Parathyroid adenoma (tissue), 2 donors: Measurements from ENCODE around the gene RAC3.

Source experiments
- H2AFZ ChIP-seq: fragments of 300-600 bp; sonication (generic); one replicate; pipeline ENCODE4 v1.7.0; 2017; ENCODE audit warnings: antibody characterized with exemption, mild to moderate bottlenecking
- H3K27ac ChIP-seq: fragments of 300-600 bp; sonication (generic); one replicate; pipeline ENCODE4 v1.7.0; 2017
- H3K27me3 ChIP-seq: fragments of 300-600 bp; sonication (generic); one replicate; pipeline ENCODE4 v1.7.0; 2017; ENCODE audit warnings: low read length; ENCODE audit not compliant: control insufficient read depth, insufficient read depth
- H3K36me3 ChIP-seq: fragments of 300-600 bp; sonication (generic); one replicate; pipeline ENCODE4 v1.7.0; 2017; ENCODE audit warnings: low read length; ENCODE audit not compliant: control insufficient read depth, insufficient read depth
- H3K4me1 ChIP-seq: fragments of 300-600 bp; sonication (generic); one replicate; pipeline ENCODE4 v1.7.0; 2017; ENCODE audit warnings: control low read depth
- H3K4me2 ChIP-seq: fragments of 300-600 bp; sonication (generic); one replicate; pipeline ENCODE4 v1.7.0; 2017; ENCODE audit warnings: low read length
- H3K4me3 ChIP-seq: fragments of 300-600 bp; sonication (generic); one replicate; pipeline ENCODE4 v1.7.0; 2017; ENCODE audit warnings: low read depth, low read length
- H3K79me2 ChIP-seq: fragments of 300-600 bp; sonication (generic); one replicate; pipeline ENCODE4 v1.7.0; 2017; ENCODE audit warnings: control low read depth
- H3K9ac ChIP-seq: fragments of 300-600 bp; sonication (generic); one replicate; pipeline ENCODE4 v1.7.0; 2017; ENCODE audit warnings: mild to moderate bottlenecking
- H3K9me3 ChIP-seq: fragments of 300-600 bp; sonication (generic); one replicate; pipeline ENCODE4 v1.7.0; 2017; ENCODE audit warnings: low read length; ENCODE audit not compliant: control insufficient read depth
- CTCF ChIP-seq: fragments of 300-600 bp; sonication (generic); IDR thresholded peaks from one replicate; pipeline ENCODE4 v1.7.0; 2017; ENCODE audit warnings: antibody characterized with exemption, mild to moderate bottlenecking
- donor health status: primary hyperparathyroidism.

RAC3 gene

GRCh38 chr17:81992306-81993102 lies 39.0 kb upstream of the RAC3 start:
- no peaks in the 10 kb centered on the region for H3K36me3 ChIP-seq
- H3K27me3 ChIP-seq = no peaks in the 10 kb centered on the region
- no peak for TF ChIP-seq CTCF
- H3K9me3 ChIP-seq = no peaks in the 10 kb centered on the region
- H3K4me1 ChIP-seq = peaks cover 23% of the 10 kb centered on the region
- H3K27ac ChIP-seq = peak overlapping the region; percentile 58
- peak overlapping the region; percentile 50 for H2AFZ ChIP-seq
- H3K79me2 ChIP-seq = peaks cover 27% of the 10 kb centered on the region
- H3K4me3 ChIP-seq = no peak overlapping the region
- peak overlapping the region; percentile 58 for H3K4me2 ChIP-seq
- no peak overlapping the region for H3K9ac ChIP-seq

DNA sequence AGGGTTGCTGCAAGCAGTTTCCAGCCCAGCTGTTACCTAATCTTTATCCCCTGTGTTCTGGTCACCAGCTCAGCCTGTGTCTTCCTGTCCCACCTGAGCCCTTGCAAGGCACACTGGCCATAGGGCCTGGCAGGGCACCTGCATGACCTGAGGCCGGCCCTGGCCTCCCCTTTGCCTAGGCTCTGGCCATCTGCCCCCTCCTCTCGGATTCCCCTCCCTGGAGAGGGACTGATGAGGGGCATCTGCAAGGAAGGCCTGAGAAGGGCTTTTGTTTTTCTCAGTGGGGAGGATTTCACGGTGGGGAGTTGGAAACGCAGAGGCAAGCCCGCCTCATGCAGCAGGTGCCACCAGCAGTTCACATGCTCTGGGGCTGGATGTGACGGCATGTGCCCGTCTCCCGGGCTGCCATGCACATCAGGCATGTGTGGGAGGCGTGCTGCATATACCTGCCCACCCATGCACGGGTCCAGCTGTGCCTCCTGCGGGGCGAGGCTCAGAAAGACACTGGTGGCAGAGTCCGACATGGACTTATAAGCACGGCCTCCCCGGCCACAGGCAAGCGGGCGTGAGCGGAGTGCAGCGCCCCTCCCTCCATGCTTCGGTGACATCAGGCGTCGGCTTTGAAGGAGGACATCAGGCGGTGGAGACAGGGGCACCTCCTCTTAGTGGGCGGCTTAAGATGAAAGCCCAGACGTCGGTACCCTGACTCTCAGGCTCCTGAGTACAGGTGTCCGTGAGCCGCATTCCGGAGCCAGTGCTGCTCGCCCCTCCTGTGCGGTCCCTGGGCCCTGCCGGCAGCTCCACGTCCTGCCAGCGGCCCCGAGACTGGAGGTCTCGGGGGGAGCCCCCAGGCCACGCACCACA lies 37.5 kb upstream of the RAC3 start:
- Histone ChIP-seq H3K4me1 (peaks cover 23% of the 10 kb centered on the region), H3K9me3 (no peaks in the 10 kb centered on the region), H3K4me3 (no peak overlapping the region), H3K9ac (no peak overlapping the region), H3K27me3 (no peaks in the 10 kb centered on the region), H3K4me2 (no peak overlapping the region), H3K36me3 (no peaks in the 10 kb centered on the region), H3K27ac (no peak overlapping the region), H3K79me2 (peaks cover 33% of the 10 kb centered on the region), H2AFZ (no peak overlapping the region)
- no peak for TF ChIP-seq CTCF

DNA sequence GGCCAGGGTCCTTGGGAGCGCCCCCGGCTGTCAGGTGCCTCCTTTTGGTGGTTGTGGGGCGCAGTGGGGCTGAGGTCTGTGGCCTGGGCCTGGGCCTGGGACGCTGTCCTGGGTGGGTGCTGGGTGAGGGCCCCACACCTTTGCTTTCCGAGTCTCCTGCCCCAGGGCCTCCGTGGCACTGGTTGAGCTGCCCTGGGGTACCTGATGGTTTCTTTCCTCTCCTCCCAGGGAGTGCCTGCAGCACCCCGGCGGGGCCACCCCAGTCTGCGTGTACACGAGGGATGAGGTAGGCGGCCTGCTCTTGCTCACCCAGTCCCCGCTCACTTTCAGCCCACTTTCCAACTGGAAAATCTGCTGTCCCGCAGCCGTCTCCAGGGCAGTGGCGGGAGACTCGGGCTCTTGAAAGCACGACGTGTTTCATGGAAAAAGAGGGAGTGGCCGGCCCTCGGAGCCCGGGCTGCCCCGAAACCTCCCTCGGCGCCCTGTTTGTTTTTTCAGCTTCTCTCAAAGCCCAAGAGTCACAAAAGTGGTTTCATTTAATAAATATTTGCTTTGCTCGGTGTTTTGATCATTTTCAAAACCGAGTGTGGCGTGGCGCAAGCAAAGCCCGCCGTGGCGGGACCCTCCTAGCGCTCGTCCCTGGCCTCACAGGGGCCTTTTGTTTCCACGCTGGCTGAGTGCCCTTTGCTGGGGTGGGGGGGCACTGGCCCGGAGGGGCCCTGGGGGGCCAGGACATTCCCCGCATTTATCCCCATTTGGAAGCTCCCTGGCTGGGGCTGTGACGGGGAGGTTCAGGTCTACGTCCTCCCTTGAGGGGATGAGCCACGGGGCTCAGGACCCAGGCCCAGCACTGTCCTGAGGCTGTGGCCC lies 36.6 kb upstream of the RAC3 start:
- H3K79me2 ChIP-seq = peaks cover 33% of the 10 kb centered on the region
- H3K9ac ChIP-seq = no peak overlapping the region
- H3K9me3 ChIP-seq = no peaks in the 10 kb centered on the region
- H3K27ac ChIP-seq = no peak overlapping the region
- H3K4me3 ChIP-seq = no peak overlapping the region
- no peaks in the 10 kb centered on the region for H3K36me3 ChIP-seq
- H3K4me2 ChIP-seq = no peak overlapping the region
- no peaks in the 10 kb centered on the region for H3K27me3 ChIP-seq
- H3K4me1 ChIP-seq = peaks cover 23% of the 10 kb centered on the region
- TF ChIP-seq CTCF = no peak
- no peak overlapping the region for H2AFZ ChIP-seq

DNA sequence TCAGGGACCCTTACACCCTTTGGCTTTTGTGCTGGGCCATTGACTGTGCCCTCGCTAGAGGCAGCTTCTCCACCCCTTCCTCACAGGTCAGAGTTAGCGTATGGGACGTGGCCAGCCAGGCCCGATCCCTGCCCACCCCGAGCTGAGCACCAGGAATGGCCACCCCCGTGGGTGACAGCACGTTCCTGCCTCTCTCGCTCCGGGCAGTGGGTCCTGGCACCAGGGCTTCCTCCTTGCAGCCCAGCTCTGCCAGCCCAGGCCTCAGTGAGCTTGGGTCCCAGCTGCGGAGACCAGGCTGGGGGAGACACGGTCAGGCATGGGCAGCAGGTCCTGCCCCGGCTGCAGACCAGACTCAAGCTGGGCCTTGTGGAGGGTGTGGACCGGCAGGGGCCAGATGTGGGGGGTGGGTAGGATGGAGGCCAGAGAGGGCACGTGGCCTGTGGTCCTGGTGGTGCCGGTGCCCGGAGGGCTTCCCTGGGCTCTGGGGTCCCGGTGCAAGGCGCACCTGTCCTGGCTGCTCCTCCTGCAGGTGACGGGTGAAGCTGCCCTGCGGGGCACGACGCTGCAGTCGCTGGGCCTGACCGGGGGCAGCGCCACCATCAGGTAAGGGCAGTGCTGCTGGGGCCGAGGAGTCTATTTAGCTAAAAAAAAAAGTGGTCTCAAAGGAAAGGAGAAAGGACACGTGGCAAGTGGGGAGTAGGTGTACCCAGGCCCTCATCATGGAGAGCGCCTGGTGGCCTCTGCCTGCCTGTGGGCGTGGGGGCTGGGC lies 35.8 kb upstream of the RAC3 start:
- H3K27me3 ChIP-seq = no peaks in the 10 kb centered on the region
- no peak for TF ChIP-seq CTCF
- no peak overlapping the region for H3K9ac ChIP-seq
- no peaks in the 10 kb centered on the region for H3K9me3 ChIP-seq
- no peak overlapping the region for H3K27ac ChIP-seq
- H3K4me1 ChIP-seq = peaks cover 23% of the 10 kb centered on the region
- H3K4me2 ChIP-seq = no peak overlapping the region
- no peak overlapping the region for H2AFZ ChIP-seq
- no peak overlapping the region for H3K4me3 ChIP-seq
- no peaks in the 10 kb centered on the region for H3K36me3 ChIP-seq
- peaks cover 33% of the 10 kb centered on the region for H3K79me2 ChIP-seq
